Colon (tissue), 2 donors: ENCODE data around the gene NOL7.

Experiments
- FAIRE-seq: peaks from 2 replicates; lab custom pipeline; 2012; peaks lifted over from hg19 to GRCh38; lab: Jason Lieb, UNC
- donor health status: control.
- donor health status: control.

NOL7 gene

GRCh38 chr6:13614926-13615791 is at the start of gene NOL7:
TSS of gene NOL7 (plus strand) at chr6:13615335. CDS start at chr6:13615359, 24 bp downstream.
- no peak for FAIRE-seq

- FAIRE-seq: no peak
These were observed 49.2 kb upstream of the NOL7 start for GRCh38 chr6:13565921-13566320.

- no peak for FAIRE-seq
These were observed 48.6 kb upstream of the NOL7 start for GRCh38 chr6:13566500-13566899.

- no peak for FAIRE-seq
These were observed 46.2 kb upstream of the NOL7 start for GRCh38 chr6:13568970-13569369.

- FAIRE-seq: no peak
These were observed 42.9 kb upstream of the NOL7 start for GRCh38 chr6:13572240-13572639.

- FAIRE-seq: no peak
These were observed 42.0 kb upstream of the NOL7 start for GRCh38 chr6:13572951-13573654.

GRCh38 chr6:13573669-13574110 is 41.4 kb upstream of the NOL7 start:
- FAIRE-seq: no peak

- no peak for FAIRE-seq
These were observed 41.0 kb upstream of the NOL7 start for GRCh38 chr6:13574149-13574570.

GRCh38 chr6:13574571-13575376 is 40.4 kb upstream of the NOL7 start, which contains the start of gene SIRT5:
TSS of gene SIRT5 (plus strand) at chr6:13574601. CDS start at chr6:13584111, 9,510 bp downstream.
- no peak for FAIRE-seq

GRCh38 chr6:13575377-13575775 is 39.8 kb upstream of the NOL7 start:
- FAIRE-seq: no peak

GRCh38 chr6:13576017-13576416 is 39.1 kb upstream of the NOL7 start:
- no peak for FAIRE-seq

- no peak for FAIRE-seq
These were observed 37.2 kb upstream of the NOL7 start for GRCh38 chr6:13577926-13578325.

- no peak for FAIRE-seq
These were observed 35.2 kb upstream of the NOL7 start for GRCh38 chr6:13579911-13580310.

- no peak for FAIRE-seq
These were observed 33.4 kb upstream of the NOL7 start for GRCh38 chr6:13581700-13582229.

GRCh38 chr6:13586603-13587542 is 28.3 kb upstream of the NOL7 start:
- FAIRE-seq: no peak

GRCh38 chr6:13589801-13590200 is 25.3 kb upstream of the NOL7 start:
- FAIRE-seq: no peak

- FAIRE-seq: no peak
These were observed 24.5 kb upstream of the NOL7 start for GRCh38 chr6:13590574-13591153.

- no peak for FAIRE-seq
These were observed 23.8 kb upstream of the NOL7 start for GRCh38 chr6:13591205-13591921.

- FAIRE-seq: no peak
These were observed 22.0 kb upstream of the NOL7 start for GRCh38 chr6:13593103-13593502.

- FAIRE-seq: no peak
These were observed 21.4 kb upstream of the NOL7 start for GRCh38 chr6:13593720-13594119.
